Measurements from ENCODE around the gene OR8K5. TPM values are rescaled to one million over a fixed set of nuclear protein-coding genes. Genes with fewer than 3 reads are reported as not detected.
"Not testable (repeated sequence)": the region's sequence is repeated elsewhere in the genome, so short reads cannot be mapped to it uniquely, and the experiment has no call there.

OR8K5 gene
- total RNA-seq, 1 donor: not detected

GRCh38 chr11:56172256-56172830 is 12.2 kb upstream of the OR8K5 start:
- TF ChIP-seq, protein P1, sequence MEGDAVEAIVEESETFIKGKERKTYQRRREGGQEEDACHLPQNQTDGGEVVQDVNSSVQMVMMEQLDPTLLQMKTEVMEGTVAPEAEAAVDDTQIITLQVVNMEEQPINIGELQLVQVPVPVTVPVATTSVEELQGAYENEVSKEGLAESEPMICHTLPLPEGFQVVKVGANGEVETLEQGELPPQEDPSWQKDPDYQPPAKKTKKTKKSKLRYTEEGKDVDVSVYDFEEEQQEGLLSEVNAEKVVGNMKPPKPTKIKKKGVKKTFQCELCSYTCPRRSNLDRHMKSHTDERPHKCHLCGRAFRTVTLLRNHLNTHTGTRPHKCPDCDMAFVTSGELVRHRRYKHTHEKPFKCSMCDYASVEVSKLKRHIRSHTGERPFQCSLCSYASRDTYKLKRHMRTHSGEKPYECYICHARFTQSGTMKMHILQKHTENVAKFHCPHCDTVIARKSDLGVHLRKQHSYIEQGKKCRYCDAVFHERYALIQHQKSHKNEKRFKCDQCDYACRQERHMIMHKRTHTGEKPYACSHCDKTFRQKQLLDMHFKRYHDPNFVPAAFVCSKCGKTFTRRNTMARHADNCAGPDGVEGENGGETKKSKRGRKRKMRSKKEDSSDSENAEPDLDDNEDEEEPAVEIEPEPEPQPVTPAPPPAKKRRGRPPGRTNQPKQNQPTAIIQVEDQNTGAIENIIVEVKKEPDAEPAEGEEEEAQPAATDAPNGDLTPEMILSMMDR (IDR thresholded peaks at IDR 0.05; ENCODE audit: insufficient read depth, low read depth, low read length): no peak
- DNase-seq (ENCODE audit: low read depth): no peak
- no peak overlapping the region for H3K4me3 ChIP-seq (ENCODE audit: low read depth, low read length)

DNA sequence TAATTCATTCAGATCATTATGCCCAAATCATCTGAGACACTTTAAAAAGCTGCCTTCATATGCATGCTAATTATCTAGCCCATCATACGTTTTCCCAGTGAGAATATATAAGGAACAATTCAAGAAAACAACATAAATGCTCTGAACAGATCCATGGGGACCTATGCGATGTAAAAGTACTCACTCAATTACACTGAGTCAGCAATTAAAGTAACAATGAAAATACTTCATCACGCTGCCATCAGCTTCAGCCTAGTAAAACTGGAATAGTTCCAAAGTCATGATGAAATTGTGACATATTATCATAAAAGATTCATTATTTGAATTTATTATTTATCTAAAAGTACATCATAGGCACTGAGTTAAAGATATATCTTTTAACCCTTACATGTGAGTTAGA is 3.7 kb upstream of the OR8K5 start:
- TF ChIP-seq, protein P1 (IDR thresholded peaks at IDR 0.05; ENCODE audit: insufficient read depth, low read depth, low read length): no peak
- no peak for DNase-seq (ENCODE audit: low read depth)
- no peak overlapping the region for H3K4me3 ChIP-seq (ENCODE audit: low read depth, low read length)

- TF ChIP-seq, protein P1 (IDR thresholded peaks at IDR 0.05; ENCODE audit: insufficient read depth, low read depth, low read length): no peak
- H3K4me3 ChIP-seq (ENCODE audit: low read depth, low read length): no peak overlapping the region
- no peak for DNase-seq (ENCODE audit: low read depth)
Observed at GRCh38 chr11:56152333-56152732, 7.8 kb downstream of the OR8K5 start.

DNA sequence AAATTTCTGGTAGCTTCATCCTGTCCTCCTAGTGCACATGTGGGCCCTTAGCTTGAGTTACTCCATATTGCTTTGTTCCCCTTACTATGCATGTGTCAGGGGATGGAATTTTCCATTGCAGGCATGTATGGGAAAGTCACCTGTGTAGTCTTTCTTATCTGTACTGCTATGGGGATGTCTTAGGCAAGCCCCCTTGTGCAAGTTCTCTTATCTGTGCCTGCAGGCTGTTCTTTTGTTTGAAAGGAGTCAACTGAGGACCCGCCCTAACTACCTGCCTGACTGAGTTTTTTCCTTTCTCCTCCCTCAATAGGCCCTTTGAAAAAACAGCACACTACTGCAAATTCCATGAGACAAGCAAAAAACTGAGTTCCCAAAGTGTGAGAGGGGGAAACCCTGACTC is 8.7 kb downstream of the OR8K5 start:
- no peak for DNase-seq (ENCODE audit: low read depth)
- TF ChIP-seq, protein P1 (IDR thresholded peaks at IDR 0.05; ENCODE audit: insufficient read depth, low read depth, low read length): no peak
- no peak overlapping the region for H3K4me3 ChIP-seq (ENCODE audit: low read depth, low read length)

GRCh38 chr11:56143681-56144080 is 16.4 kb downstream of the OR8K5 start:
- not testable (repeated sequence) for DNase-seq (ENCODE audit: low read depth); H3K4me3 ChIP-seq (ENCODE audit: low read depth, low read length)

DNA sequence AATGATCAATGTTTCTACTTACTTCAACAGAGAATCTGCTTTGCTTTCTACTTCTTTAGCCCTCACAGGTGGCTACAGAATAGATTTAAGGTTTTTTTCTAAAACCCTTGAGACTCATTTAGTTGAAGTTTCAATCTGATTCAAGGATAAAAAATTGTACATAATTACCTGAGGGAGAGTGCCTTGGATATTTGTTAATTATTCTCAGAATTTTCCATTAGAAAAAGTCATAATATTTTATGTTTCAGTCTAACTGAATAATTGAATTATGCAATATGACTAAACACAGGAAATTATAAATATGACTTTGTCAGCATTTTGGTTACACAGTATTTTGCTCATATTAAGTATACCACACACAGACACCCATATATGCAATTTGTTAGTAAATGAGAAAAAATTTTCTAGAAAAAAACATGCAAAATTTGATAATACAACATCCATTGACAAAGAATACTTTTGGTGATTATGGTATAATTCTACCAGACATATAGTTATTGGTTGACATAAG is 19.9 kb downstream of the OR8K5 start, which contains the start of gene OR8J3:
Gene OR8J3 (minus strand): TSS at position 51 of the 511 bp plus-strand sequence. CDS start 2,483 bp downstream, outside the sequence.
- TF ChIP-seq, protein P1 (IDR thresholded peaks at IDR 0.05; ENCODE audit: insufficient read depth, low read depth, low read length): no peak
- DNase-seq (ENCODE audit: low read depth): no peak

GRCh38 chr11:56122073-56122472 is 38.0 kb downstream of the OR8K5 start, which contains the start of gene OR8H3:
Gene OR8H3 (plus strand): TSS chr11:56122373. CDS start chr11:56122373, 0 bp downstream.
- TF ChIP-seq, protein P1 (IDR thresholded peaks at IDR 0.05; ENCODE audit: insufficient read depth, low read depth, low read length): no peak
- no peak for DNase-seq (ENCODE audit: low read depth)
- no peak within 1 kb of the TSS for H3K4me3 ChIP-seq (ENCODE audit: low read depth, low read length)

More for the DNA sequence above, 19.9 kb downstream of the OR8K5 start, which contains the start of gene OR8J3:
- no peak within 1 kb of the TSS for H3K4me3 ChIP-seq (ENCODE audit: low read depth, low read length)

Other genes with a start within 250 kb of the OR8K5 start
- gene OR5W2, start 245.7 kb downstream of the OR8K5 start, total RNA-seq: not detected in 2 replicates
- not detected in 2 replicates for gene OR5I1, start 223.9 kb downstream of the OR8K5 start, total RNA-seq
- gene OR10AG1, start 190.4 kb downstream of the OR8K5 start, total RNA-seq: under 0.01 TPM in 1 of 2 replicates, not detected in the other
- not detected in 2 replicates for gene OR5F1, start 165.7 kb downstream of the OR8K5 start, total RNA-seq
- gene OR5AS1, start 132.7 kb downstream of the OR8K5 start, total RNA-seq: not detected in 2 replicates
- not detected in 2 replicates for gene OR8I2, start 67.0 kb downstream of the OR8K5 start, total RNA-seq
- not detected in 2 replicates for gene OR8H2, start 56.6 kb downstream of the OR8K5 start, total RNA-seq
- not detected in 2 replicates for gene OR8H3, start 37.9 kb downstream of the OR8K5 start, total RNA-seq
- not detected in 2 replicates for gene OR8J3, start 20.1 kb downstream of the OR8K5 start, total RNA-seq
- not detected in 2 replicates for gene OR5J2, start 16.3 kb upstream of the OR8K5 start, total RNA-seq
- not detected in 2 replicates for gene OR5T2, start 73.9 kb upstream of the OR8K5 start, total RNA-seq
- gene OR5T3, start 91.9 kb upstream of the OR8K5 start, total RNA-seq: not detected in 2 replicates
- gene OR5T1, start 113.8 kb upstream of the OR8K5 start, total RNA-seq: not detected in 2 replicates
- gene OR8H1, start 131.9 kb upstream of the OR8K5 start, total RNA-seq: not detected in 2 replicates
- not detected in 2 replicates for gene OR8K3, start 154.8 kb upstream of the OR8K5 start, total RNA-seq
- gene OR8K1, start 185.7 kb upstream of the OR8K5 start, total RNA-seq: not detected in 2 replicates
- gene OR8J1, start 194.0 kb upstream of the OR8K5 start, total RNA-seq: not detected in 2 replicates
- gene OR8U1, start 215.3 kb upstream of the OR8K5 start, total RNA-seq: not detected in 2 replicates